Colonic mucosa (tissue), 4 donors: Measurements from ENCODE around the gene LAMC1. TPM values are rescaled to one million over a fixed set of nuclear protein-coding genes. Genes with fewer than 3 reads are reported as not detected.

Source experiments
- DNase-seq: peaks from one replicate; pipeline ENCODE4 v3.0.0-alpha.2; 2020
- H3K27ac ChIP-seq: fragments of 200-600 bp; one replicate; pipeline ENCODE4 v1.8.0; 2021
- H3K27me3 ChIP-seq: fragments of 200-600 bp; one replicate; pipeline ENCODE4 v1.8.0; 2021
- H3K36me3 ChIP-seq: fragments of 200-600 bp; one replicate; pipeline ENCODE4 v1.8.0; 2021
- H3K4me1 ChIP-seq: fragments of 200-600 bp; one replicate; pipeline ENCODE4 v1.8.0; 2021; ENCODE audit warnings: mild to moderate bottlenecking
- H3K4me3 ChIP-seq: fragments of 200-600 bp; one replicate; pipeline ENCODE4 v1.8.0; 2021
- H3K9ac ChIP-seq, 2 donors: one replicate each; pipeline ENCODE4 v1.7.0; 2013; ENCODE audit warnings: control low read depth in 2 of 2, low read depth in 2 of 2, low read length in 2 of 2
- H3K9me3 ChIP-seq: fragments of 200-600 bp; one replicate; pipeline ENCODE4 v1.8.0; 2021
- intact Hi-C: fragments of 100-400 bp; cut with DNase I; formaldehyde crosslinking; loops from one replicate; pipeline ENCODE4 v1.14.1; 2022
- total RNA-seq, 2 donors: library from RNA; stranded (reverse); fragmentation: NEBNext Ultra II Directional in 1 of 2; extraction: Animal tissue kit (Norgen Biotek cat#: 25700) in 1 of 2; gene quantifications; one replicate each; pipeline ENCODE4 v1.2.1, GENCODE V29; 2021
- TF ChIP-seq, protein P1 (sequence below): fragments of 200-600 bp; IDR thresholded peaks from one replicate; pipeline ENCODE4 v1.8.0; 2022; ENCODE audit warnings: antibody characterized with exemption, mild to moderate bottlenecking
- donor health status: healthy.
- donor health status: DM: no; HTN: no; CAD: no.
- donor health status: DM: no; HTN: no; CAD: no.

Gene LAMC1
- total RNA-seq, 2 donors from 2014 or later = 28.0 to 54.6 TPM

- H3K36me3 ChIP-seq = no peaks in the 10 kb centered on the region
- intact Hi-C loops = no loop called here
- no peaks in the 10 kb centered on the region for H3K4me1 ChIP-seq
- H3K27me3 ChIP-seq = no peaks in the 10 kb centered on the region
- H3K4me3 ChIP-seq = no peak overlapping the region
- H3K9me3 ChIP-seq = no peaks in the 10 kb centered on the region
- no peak overlapping the region for H3K27ac ChIP-seq
- TF ChIP-seq, protein P1, sequence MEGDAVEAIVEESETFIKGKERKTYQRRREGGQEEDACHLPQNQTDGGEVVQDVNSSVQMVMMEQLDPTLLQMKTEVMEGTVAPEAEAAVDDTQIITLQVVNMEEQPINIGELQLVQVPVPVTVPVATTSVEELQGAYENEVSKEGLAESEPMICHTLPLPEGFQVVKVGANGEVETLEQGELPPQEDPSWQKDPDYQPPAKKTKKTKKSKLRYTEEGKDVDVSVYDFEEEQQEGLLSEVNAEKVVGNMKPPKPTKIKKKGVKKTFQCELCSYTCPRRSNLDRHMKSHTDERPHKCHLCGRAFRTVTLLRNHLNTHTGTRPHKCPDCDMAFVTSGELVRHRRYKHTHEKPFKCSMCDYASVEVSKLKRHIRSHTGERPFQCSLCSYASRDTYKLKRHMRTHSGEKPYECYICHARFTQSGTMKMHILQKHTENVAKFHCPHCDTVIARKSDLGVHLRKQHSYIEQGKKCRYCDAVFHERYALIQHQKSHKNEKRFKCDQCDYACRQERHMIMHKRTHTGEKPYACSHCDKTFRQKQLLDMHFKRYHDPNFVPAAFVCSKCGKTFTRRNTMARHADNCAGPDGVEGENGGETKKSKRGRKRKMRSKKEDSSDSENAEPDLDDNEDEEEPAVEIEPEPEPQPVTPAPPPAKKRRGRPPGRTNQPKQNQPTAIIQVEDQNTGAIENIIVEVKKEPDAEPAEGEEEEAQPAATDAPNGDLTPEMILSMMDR = no peak
- DNase-seq = no peak
- no peak overlapping the region for H3K9ac ChIP-seq
Observed at GRCh38 chr1:183029591-183030000, 6.4 kb downstream of the LAMC1 start.

DNA sequence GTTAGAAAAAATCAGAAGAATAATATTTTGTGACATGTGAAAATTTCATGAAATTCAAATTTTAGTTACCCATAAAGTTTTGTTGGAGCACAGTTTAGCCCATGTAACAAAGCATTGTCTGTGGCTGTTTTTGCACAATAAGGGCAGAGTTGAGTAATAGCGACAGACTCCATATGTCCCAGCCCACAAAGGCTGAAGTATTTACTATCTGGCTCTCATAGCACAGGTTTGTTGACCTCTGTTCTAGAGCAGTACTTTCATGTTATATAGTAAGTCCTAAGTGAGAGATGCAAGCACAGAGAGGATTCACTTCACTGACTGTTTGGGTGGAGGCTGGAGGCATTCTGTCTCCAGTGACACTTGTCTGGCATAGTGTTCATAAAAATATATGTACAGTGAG, 6.8 kb downstream of the LAMC1 start:
- TF ChIP-seq, protein P1 = no peak
- H3K9me3 ChIP-seq = no peaks in the 10 kb centered on the region
- H3K36me3 ChIP-seq = no peaks in the 10 kb centered on the region
- H3K4me3 ChIP-seq = no peak overlapping the region
- no peaks in the 10 kb centered on the region for H3K4me1 ChIP-seq
- H3K27me3 ChIP-seq = no peaks in the 10 kb centered on the region
- intact Hi-C loops = no loop called here
- peak overlapping the region in 1 of 2 donors; percentile 41 for H3K9ac ChIP-seq
- H3K27ac ChIP-seq = no peak overlapping the region
- no peak for DNase-seq

DNA sequence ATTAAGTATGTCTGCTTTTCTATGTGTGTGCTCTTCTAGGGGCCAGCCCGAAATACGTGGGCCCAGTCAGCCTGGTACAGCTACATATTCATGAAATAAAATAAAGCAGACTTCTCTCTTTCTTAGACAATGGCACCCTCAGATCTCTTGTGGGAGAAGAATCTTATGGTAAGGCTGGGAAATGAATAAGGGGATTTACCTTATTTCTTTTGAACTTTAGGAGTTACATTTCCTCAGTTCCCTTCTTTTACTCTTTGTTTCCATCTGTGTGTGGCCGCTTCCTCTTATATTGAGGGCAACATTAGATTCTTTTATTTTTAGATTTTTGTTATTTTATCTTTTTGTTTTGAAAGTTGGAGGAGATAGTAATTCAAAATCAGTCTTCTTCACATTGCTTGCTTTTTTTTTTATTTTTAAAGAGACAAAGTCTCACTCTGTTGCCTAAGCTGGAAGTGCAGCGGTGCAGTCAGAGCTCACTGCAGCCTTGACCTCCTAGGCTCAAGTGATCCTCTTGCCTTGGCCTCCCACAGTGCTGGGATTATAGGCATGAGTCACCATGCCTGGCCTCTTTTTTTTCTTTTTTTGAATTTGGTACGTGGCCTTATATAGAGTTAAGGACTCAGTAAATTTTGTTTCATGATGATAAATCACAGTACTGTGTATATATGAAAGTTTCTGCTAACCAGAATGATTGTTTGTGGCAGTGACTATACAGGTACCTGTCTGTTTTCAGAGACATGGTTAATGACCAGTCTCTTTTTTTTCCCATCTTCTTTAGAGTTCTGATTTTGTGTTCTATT, 9.1 kb downstream of the LAMC1 start:
- no peaks in the 10 kb centered on the region for H3K27me3 ChIP-seq
- H3K4me3 ChIP-seq = no peak overlapping the region
- no peak for DNase-seq
- TF ChIP-seq, protein P1 = no peak
- no peak overlapping the region for H3K9ac ChIP-seq
- intact Hi-C loops = no loop called here
- H3K36me3 ChIP-seq = no peaks in the 10 kb centered on the region
- H3K4me1 ChIP-seq = no peaks in the 10 kb centered on the region
- H3K9me3 ChIP-seq = no peaks in the 10 kb centered on the region
- H3K27ac ChIP-seq = no peak overlapping the region

GRCh38 chr1:183033205-183033604, 10.0 kb downstream of the LAMC1 start:
- H3K27ac ChIP-seq = no peak overlapping the region
- no peak overlapping the region for H3K4me3 ChIP-seq
- H3K4me1 ChIP-seq = no peaks in the 10 kb centered on the region
- TF ChIP-seq, protein P1 = no peak
- no peaks in the 10 kb centered on the region for H3K9me3 ChIP-seq
- no peak for DNase-seq
- no peaks in the 10 kb centered on the region for H3K36me3 ChIP-seq
- intact Hi-C loops = no loop called here
- H3K27me3 ChIP-seq = no peaks in the 10 kb centered on the region
- H3K9ac ChIP-seq = no peak overlapping the region

DNA sequence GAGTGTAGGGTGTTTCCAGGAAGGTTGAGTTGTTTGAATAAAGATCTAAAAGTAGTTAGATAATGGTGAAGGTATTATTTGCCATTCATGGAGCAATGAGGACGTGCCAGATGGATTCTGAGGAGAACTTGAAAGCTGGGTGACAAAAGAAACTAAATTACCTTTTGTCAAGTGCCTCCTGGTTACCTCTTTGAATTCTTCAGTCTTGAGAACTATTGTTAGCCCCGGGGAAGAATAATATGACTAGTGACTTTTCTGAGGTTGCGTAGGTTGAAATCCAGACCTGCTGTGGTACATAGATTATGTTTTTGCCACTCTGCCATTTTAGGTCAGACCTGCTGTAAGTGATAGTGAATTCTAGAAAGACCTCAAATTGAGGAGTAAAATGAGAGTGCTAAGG, 11.5 kb downstream of the LAMC1 start:
- Histone ChIP-seq H3K27me3 (no peaks in the 10 kb centered on the region), H3K27ac (no peak overlapping the region), H3K9ac (no peak overlapping the region), H3K4me1 (no peaks in the 10 kb centered on the region), H3K4me3 (no peak overlapping the region), H3K36me3 (no peaks in the 10 kb centered on the region), H3K9me3 (no peaks in the 10 kb centered on the region)
- intact Hi-C loops = no loop called here
- TF ChIP-seq, protein P1 = no peak
- DNase-seq = no peak
